RWPE2 (cell line): Measurements from ENCODE around the gene REC8.

Experiments
- ATAC-seq: fragments of 200-7000 bp; cut with Tn5 transposase; 3 replicates; pipeline ENCODE4 v1.9.1; 2021; ENCODE audit warnings: low read depth
- DNase-seq: peaks from one replicate; pipeline ENCODE4 v3.0.0-alpha.2; 2020; ENCODE audit warnings: low spot score
- H3K27ac ChIP-seq: fragments of 450-650 bp; 2 replicates; pipeline ENCODE4 v1.5.1; 2017; ENCODE audit warnings: mild to moderate bottlenecking; ENCODE audit not compliant: poor library complexity, severe bottlenecking
- H3K27me3 ChIP-seq: fragments of 250-450 bp; sonication (Bioruptor Pico); 2 replicates; pipeline ENCODE4 v1.5.1; 2021; ENCODE audit warnings: mild to moderate bottlenecking, moderate library complexity; ENCODE audit not compliant: insufficient read depth, poor library complexity, severe bottlenecking
- H3K36me3 ChIP-seq: fragments of 250-450 bp; sonication (Bioruptor Pico); 2 replicates; pipeline ENCODE4 v1.5.1; 2020; ENCODE audit warnings: low read depth, mild to moderate bottlenecking, moderate library complexity
- H3K4me1 ChIP-seq: fragments of 250-450 bp; sonication (Bioruptor Pico); 2 replicates; pipeline ENCODE4 v1.5.1; 2021; ENCODE audit warnings: mild to moderate bottlenecking, moderate library complexity; ENCODE audit not compliant: insufficient read depth, poor library complexity, severe bottlenecking
- H3K4me3 ChIP-seq: fragments of 250-450 bp; sonication (Bioruptor Pico); 2 replicates; pipeline ENCODE4 v1.5.1; 2021; ENCODE audit warnings: mild to moderate bottlenecking, moderate library complexity; ENCODE audit not compliant: severe bottlenecking
- H3K9me3 ChIP-seq: fragments of 250-450 bp; sonication (Bioruptor Pico); 2 replicates; pipeline ENCODE4 v1.5.1; 2021; ENCODE audit warnings: mild to moderate bottlenecking, moderate library complexity; ENCODE audit not compliant: severe bottlenecking
- CTCF ChIP-seq: fragments of 450-650 bp; IDR thresholded peaks from one replicate; pipeline ENCODE4 v1.5.1; 2017; ENCODE audit warnings: mild to moderate bottlenecking, moderate library complexity; ENCODE audit not compliant: poor library complexity, severe bottlenecking

The REC8 gene

DNA sequence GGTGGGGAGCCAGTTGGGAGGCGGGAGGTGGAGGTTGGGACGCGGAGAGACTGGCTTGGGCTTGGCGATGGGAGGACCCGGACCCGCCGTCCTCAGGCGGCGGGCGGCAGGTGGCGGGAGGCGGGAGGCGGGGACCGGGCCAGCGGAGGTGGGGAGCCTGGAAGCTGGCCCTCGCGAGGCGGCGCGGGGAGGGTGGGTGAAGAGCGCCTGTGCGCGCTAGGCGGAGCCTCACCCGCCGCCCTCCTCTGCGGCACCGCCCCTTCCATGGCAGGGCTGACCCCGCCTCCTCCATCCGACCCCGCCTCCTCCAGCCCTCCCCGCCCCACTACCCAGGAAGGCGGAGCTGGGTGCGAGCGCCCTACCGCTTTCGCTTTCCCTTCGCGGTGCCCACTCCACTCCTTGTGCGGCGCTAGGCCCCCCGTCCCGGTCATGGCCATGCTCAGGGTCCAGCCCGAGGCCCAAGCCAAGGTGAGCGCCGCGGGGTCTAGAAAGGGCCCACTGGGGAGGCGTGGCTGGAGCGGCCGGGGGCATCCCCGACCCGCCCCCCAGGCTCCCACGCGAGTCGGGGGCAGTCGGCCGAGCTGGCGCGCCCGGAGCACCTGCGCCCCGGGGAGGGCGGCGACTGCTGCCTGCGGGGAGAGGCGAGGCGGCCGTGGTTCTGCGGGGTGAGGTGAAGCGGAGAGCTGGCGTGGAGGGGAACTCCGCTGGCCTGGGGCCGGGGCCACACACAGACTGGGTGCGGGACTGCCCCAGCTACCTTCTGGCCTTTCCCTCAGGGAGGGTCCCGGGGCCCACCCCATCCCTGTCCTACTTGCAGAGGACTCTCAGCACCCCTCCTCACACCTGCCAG is 35.8 kb upstream of the REC8 start, which contains the start of gene PSME1:
PSME1 (plus strand) TSS at position 361 of the 850 bp plus-strand sequence; CDS start at position 430, 69 bp downstream.
- no peak for TF ChIP-seq CTCF
- ATAC-seq (peak; percentile 85), DNase-seq (peak; percentile 90)
- no peaks in the 10 kb centered on the region for H3K27me3 ChIP-seq
- peaks cover 33% of the 10 kb centered on the region for H3K36me3 ChIP-seq
- H3K27ac ChIP-seq: peak within 1 kb of the TSS; percentile 47
- peak within 1 kb of the TSS; percentile 88 for H3K4me3 ChIP-seq
- no peaks in the 10 kb centered on the region for H3K9me3 ChIP-seq
- H3K4me1 ChIP-seq: peaks cover 10% of the 10 kb centered on the region

DNA sequence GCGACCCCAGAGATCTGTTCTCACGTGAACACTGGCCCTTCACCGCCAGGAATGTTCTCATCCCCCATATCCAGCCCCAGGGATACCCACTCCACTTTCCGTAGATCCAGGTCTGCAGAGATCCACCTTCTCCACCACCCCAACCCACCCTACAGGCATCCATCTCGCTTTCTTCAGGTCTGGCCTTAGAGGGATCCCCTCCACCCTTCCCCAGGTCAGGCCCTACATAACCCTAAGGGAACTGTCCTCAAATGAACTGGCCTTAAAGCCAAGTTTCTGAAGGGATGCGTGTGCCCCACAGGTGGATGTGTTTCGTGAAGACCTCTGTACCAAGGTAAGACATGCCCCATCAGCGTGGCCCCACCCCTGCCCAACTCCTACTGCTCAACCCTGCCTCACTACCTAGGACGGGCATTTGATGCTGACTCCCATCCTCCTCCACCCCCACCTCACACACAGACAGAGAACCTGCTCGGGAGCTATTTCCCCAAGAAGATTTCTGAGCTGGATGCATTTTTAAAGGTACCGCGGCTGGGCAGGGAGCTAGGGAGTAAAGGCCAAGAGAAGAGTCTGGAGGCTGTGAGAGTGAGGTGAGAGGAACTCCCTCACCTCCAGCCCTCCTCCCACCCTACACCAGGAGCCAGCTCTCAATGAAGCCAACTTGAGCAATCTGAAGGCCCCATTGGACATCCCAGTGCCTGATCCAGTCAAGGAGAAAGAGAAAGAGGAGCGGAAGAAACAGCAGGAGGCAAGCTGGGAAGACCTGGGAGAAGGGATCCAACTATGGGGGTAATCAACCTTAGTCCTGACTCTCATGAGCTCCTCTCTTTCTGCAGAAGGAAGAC is 35.0 kb upstream of the REC8 start:
- no peak for TF ChIP-seq CTCF
- H3K27me3 ChIP-seq: no peaks in the 10 kb centered on the region
- H3K27ac ChIP-seq: peak overlapping the region; percentile 47
- peaks cover 10% of the 10 kb centered on the region for H3K4me1 ChIP-seq
- peak overlapping the region; percentile 88 for H3K4me3 ChIP-seq
- DNase-seq: no peak
- no peaks in the 10 kb centered on the region for H3K9me3 ChIP-seq
- peaks cover 33% of the 10 kb centered on the region for H3K36me3 ChIP-seq
- no peak for ATAC-seq

DNA sequence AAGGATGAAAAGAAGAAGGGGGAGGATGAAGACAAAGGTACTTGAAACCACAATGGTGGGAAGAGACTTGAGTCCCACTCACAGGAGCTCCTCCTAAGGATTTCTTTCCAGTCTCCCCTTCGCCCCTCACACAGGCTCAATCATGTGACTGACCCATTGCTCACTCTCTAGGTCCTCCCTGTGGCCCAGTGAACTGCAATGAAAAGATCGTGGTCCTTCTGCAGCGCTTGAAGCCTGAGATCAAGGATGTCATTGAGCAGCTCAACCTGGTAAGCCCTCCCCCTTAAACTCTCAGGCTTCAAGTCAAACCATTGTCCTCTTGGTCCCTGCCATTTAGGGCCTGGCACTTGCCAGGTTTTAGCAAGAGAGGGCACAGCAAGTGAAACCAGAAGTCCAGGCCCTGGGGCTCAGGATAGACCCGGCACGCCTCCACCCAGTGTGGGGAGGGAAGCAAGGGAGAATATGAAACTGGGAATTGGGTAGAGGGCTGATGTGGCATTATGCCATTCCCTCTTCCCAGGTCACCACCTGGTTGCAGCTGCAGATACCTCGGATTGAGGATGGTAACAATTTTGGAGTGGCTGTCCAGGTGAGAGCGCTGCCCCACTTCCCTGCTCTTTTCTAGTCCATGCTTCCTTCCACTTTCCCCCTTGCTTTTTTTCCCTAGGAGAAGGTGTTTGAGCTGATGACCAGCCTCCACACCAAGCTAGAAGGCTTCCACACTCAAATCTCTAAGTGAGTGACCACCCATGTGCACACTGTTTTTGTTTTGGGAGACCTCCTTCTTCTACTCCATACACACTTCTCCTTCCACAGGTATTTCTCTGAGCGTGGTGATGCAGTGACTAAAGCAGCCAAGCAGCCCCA is 34.1 kb upstream of the REC8 start:
- H3K4me3 ChIP-seq: no peak overlapping the region

More for the DNA sequence above, 34.1 kb upstream of the REC8 start:
- Histone ChIP-seq H3K9me3 (no peaks in the 10 kb centered on the region), H3K4me1 (peaks cover 8% of the 10 kb centered on the region), H3K27ac (peak overlapping the region; percentile 47), H3K27me3 (no peaks in the 10 kb centered on the region), H3K36me3 (peaks cover 37% of the 10 kb centered on the region)
- no peak for ATAC-seq
- no peak for TF ChIP-seq CTCF
- no peak for DNase-seq
